ENCODE measurements around the gene RPL7L1.

The RPL7L1 gene

GRCh38 chr6:42915732-42916131 is 36.3 kb downstream of the RPL7L1 start, which contains the start of gene PTCRA:
TSS of gene PTCRA (plus strand) at chr6:42916053. CDS start at chr6:42916070, 17 bp downstream.
- Histone ChIP-seq H3K9ac (ENCODE audit: low read length) (no peak within 1 kb of the TSS), H3K36me3 (ENCODE audit: control insufficient read depth, insufficient read depth, low read length) (no peaks in the 10 kb centered on the region), H3K4me1 (ENCODE audit: control insufficient read depth, insufficient read depth, low read length) (peaks cover 6% of the 10 kb centered on the region)

GRCh38 chr6:42916288-42916687 is 36.9 kb downstream of the RPL7L1 start:
- H3K4me3 ChIP-seq (ENCODE audit: low read length) = no peak overlapping the region

More at GRCh38 chr6:42915732-42916131, 36.3 kb downstream of the RPL7L1 start, which contains the start of gene PTCRA:
- no peaks in the 10 kb centered on the region for H3K9me3 ChIP-seq (ENCODE audit: control insufficient read depth, low read length)
- H3K27me3 ChIP-seq (ENCODE audit: control insufficient read depth, insufficient read depth, low read length) = peaks cover 4% of the 10 kb centered on the region
- H3K4me3 ChIP-seq (ENCODE audit: low read length) = no peak within 1 kb of the TSS

GRCh38 chr6:42921801-42922200 is 42.4 kb downstream of the RPL7L1 start:
- no peak overlapping the region for H3K9ac ChIP-seq (ENCODE audit: low read length)
- no peak overlapping the region for H3K4me3 ChIP-seq (ENCODE audit: low read length)
- H3K9me3 ChIP-seq (ENCODE audit: control insufficient read depth, low read length) = no peaks in the 10 kb centered on the region
- no peaks in the 10 kb centered on the region for H3K4me1 ChIP-seq (ENCODE audit: control insufficient read depth, insufficient read depth, low read length)
- no peaks in the 10 kb centered on the region for H3K27me3 ChIP-seq (ENCODE audit: control insufficient read depth, insufficient read depth, low read length)
- H3K36me3 ChIP-seq (ENCODE audit: control insufficient read depth, insufficient read depth, low read length) = no peaks in the 10 kb centered on the region

More at GRCh38 chr6:42916288-42916687, 36.9 kb downstream of the RPL7L1 start:
- Histone ChIP-seq H3K36me3 (ENCODE audit: control insufficient read depth, insufficient read depth, low read length) (no peaks in the 10 kb centered on the region), H3K9ac (ENCODE audit: low read length) (no peak overlapping the region), H3K9me3 (ENCODE audit: control insufficient read depth, low read length) (no peaks in the 10 kb centered on the region), H3K4me1 (ENCODE audit: control insufficient read depth, insufficient read depth, low read length) (peaks cover 3% of the 10 kb centered on the region), H3K27me3 (ENCODE audit: control insufficient read depth, insufficient read depth, low read length) (peaks cover under 1% of the 10 kb centered on the region)

- peaks cover 6% of the 10 kb centered on the region for H3K4me1 ChIP-seq (ENCODE audit: control insufficient read depth, insufficient read depth, low read length)
- H3K36me3 ChIP-seq (ENCODE audit: control insufficient read depth, insufficient read depth, low read length) = no peaks in the 10 kb centered on the region
- H3K4me3 ChIP-seq (ENCODE audit: low read length) = no peak overlapping the region
These were observed 44.2 kb downstream of the RPL7L1 start for GRCh38 chr6:42923666-42924065.

GRCh38 chr6:42925248-42925857 is 45.9 kb downstream of the RPL7L1 start:
- H3K4me3 ChIP-seq (ENCODE audit: low read length) = no peak overlapping the region
- H3K9ac ChIP-seq (ENCODE audit: low read length) = no peak overlapping the region
- no peaks in the 10 kb centered on the region for H3K36me3 ChIP-seq (ENCODE audit: control insufficient read depth, insufficient read depth, low read length)
- H3K9me3 ChIP-seq (ENCODE audit: control insufficient read depth, low read length) = no peaks in the 10 kb centered on the region
- H3K4me1 ChIP-seq (ENCODE audit: control insufficient read depth, insufficient read depth, low read length) = peaks cover 13% of the 10 kb centered on the region
- H3K27me3 ChIP-seq (ENCODE audit: control insufficient read depth, insufficient read depth, low read length) = no peaks in the 10 kb centered on the region

More at GRCh38 chr6:42923666-42924065, 44.2 kb downstream of the RPL7L1 start:
- H3K9me3 ChIP-seq (ENCODE audit: control insufficient read depth, low read length) = no peaks in the 10 kb centered on the region
- H3K27me3 ChIP-seq (ENCODE audit: control insufficient read depth, insufficient read depth, low read length) = no peaks in the 10 kb centered on the region
- no peak overlapping the region for H3K9ac ChIP-seq (ENCODE audit: low read length)

GRCh38 chr6:42928986-42929820 is 49.8 kb downstream of the RPL7L1 start, which contains the start of gene CNPY3:
TSS of gene CNPY3 (plus strand) at chr6:42929480. CDS start at chr6:42929571, 91 bp downstream.
- peaks cover 26% of the 10 kb centered on the region for H3K4me1 ChIP-seq (ENCODE audit: control insufficient read depth, insufficient read depth, low read length)
- peak within 1 kb of the TSS; percentile 33 for H3K9ac ChIP-seq (ENCODE audit: low read length)
- H3K9me3 ChIP-seq (ENCODE audit: control insufficient read depth, low read length) = no peaks in the 10 kb centered on the region
- no peaks in the 10 kb centered on the region for H3K36me3 ChIP-seq (ENCODE audit: control insufficient read depth, insufficient read depth, low read length)
- peak within 1 kb of the TSS; percentile 16 for H3K4me3 ChIP-seq (ENCODE audit: low read length)
- H3K27me3 ChIP-seq (ENCODE audit: control insufficient read depth, insufficient read depth, low read length) = no peaks in the 10 kb centered on the region

GRCh38 chr6:42929821-42930360 is 50.5 kb downstream of the RPL7L1 start:
- no peaks in the 10 kb centered on the region for H3K9me3 ChIP-seq (ENCODE audit: control insufficient read depth, low read length)
- H3K27me3 ChIP-seq (ENCODE audit: control insufficient read depth, insufficient read depth, low read length) = no peaks in the 10 kb centered on the region
- H3K9ac ChIP-seq (ENCODE audit: low read length) = peak overlapping the region; percentile 33
- peak overlapping the region; percentile 16 for H3K4me3 ChIP-seq (ENCODE audit: low read length)
- no peaks in the 10 kb centered on the region for H3K36me3 ChIP-seq (ENCODE audit: control insufficient read depth, insufficient read depth, low read length)
- H3K4me1 ChIP-seq (ENCODE audit: control insufficient read depth, insufficient read depth, low read length) = peaks cover 26% of the 10 kb centered on the region

GRCh38 chr6:42932412-42932811 is 53.0 kb downstream of the RPL7L1 start:
- H3K36me3 ChIP-seq (ENCODE audit: control insufficient read depth, insufficient read depth, low read length) = no peaks in the 10 kb centered on the region
- H3K9ac ChIP-seq (ENCODE audit: low read length) = no peak overlapping the region
- no peaks in the 10 kb centered on the region for H3K27me3 ChIP-seq (ENCODE audit: control insufficient read depth, insufficient read depth, low read length)
- H3K9me3 ChIP-seq (ENCODE audit: control insufficient read depth, low read length) = no peaks in the 10 kb centered on the region
- H3K4me1 ChIP-seq (ENCODE audit: control insufficient read depth, insufficient read depth, low read length) = peaks cover 26% of the 10 kb centered on the region
- H3K4me3 ChIP-seq (ENCODE audit: low read length) = no peak overlapping the region

GRCh38 chr6:42933205-42933604 is 53.8 kb downstream of the RPL7L1 start:
- H3K9me3 ChIP-seq (ENCODE audit: control insufficient read depth, low read length) = no peaks in the 10 kb centered on the region
- no peak overlapping the region for H3K9ac ChIP-seq (ENCODE audit: low read length)
- H3K4me3 ChIP-seq (ENCODE audit: low read length) = no peak overlapping the region
- no peaks in the 10 kb centered on the region for H3K27me3 ChIP-seq (ENCODE audit: control insufficient read depth, insufficient read depth, low read length)
- peaks cover 24% of the 10 kb centered on the region for H3K4me1 ChIP-seq (ENCODE audit: control insufficient read depth, insufficient read depth, low read length)
- H3K36me3 ChIP-seq (ENCODE audit: control insufficient read depth, insufficient read depth, low read length) = peaks cover 4% of the 10 kb centered on the region

GRCh38 chr6:42935322-42935721 is 55.9 kb downstream of the RPL7L1 start:
- H3K9me3 ChIP-seq (ENCODE audit: control insufficient read depth, low read length) = no peaks in the 10 kb centered on the region
- H3K27me3 ChIP-seq (ENCODE audit: control insufficient read depth, insufficient read depth, low read length) = no peaks in the 10 kb centered on the region
- H3K9ac ChIP-seq (ENCODE audit: low read length) = no peak overlapping the region
- H3K4me3 ChIP-seq (ENCODE audit: low read length) = no peak overlapping the region
- H3K4me1 ChIP-seq (ENCODE audit: control insufficient read depth, insufficient read depth, low read length) = peaks cover 13% of the 10 kb centered on the region
- peaks cover 7% of the 10 kb centered on the region for H3K36me3 ChIP-seq (ENCODE audit: control insufficient read depth, insufficient read depth, low read length)

- peaks cover 7% of the 10 kb centered on the region for H3K4me1 ChIP-seq (ENCODE audit: control insufficient read depth, insufficient read depth, low read length)
- no peaks in the 10 kb centered on the region for H3K9me3 ChIP-seq (ENCODE audit: control insufficient read depth, low read length)
- H3K36me3 ChIP-seq (ENCODE audit: control insufficient read depth, insufficient read depth, low read length) = peaks cover 7% of the 10 kb centered on the region
- no peak overlapping the region for H3K4me3 ChIP-seq (ENCODE audit: low read length)
- H3K27me3 ChIP-seq (ENCODE audit: control insufficient read depth, insufficient read depth, low read length) = no peaks in the 10 kb centered on the region
- no peak overlapping the region for H3K9ac ChIP-seq (ENCODE audit: low read length)
These were observed 57.0 kb downstream of the RPL7L1 start for GRCh38 chr6:42936398-42936797.

Measured in mucosa of stomach (tissue), 1 donor.